K562 (cell line): ENCODE measurements around the gene CKAP5. TPM values are rescaled to one million over a fixed set of nuclear protein-coding genes. Genes with fewer than 3 reads are reported as not detected.

ENCODE experiments used
- ATF6 ChIP-seq: sonication (generic); formaldehyde crosslinking; IDR thresholded peaks from 2 replicates; pipeline ENCODE4 v1.4.0; 2020; ENCODE audit warnings: mild to moderate bottlenecking, missing genetic modification reagents
- CBX3 ChIP-seq, 2 experiments: IDR thresholded peaks; 1 replicate in 1 of 2; 2 replicates in 1 of 2; pipeline ENCODE4 v1.6.1; 2012; ENCODE audit warnings: inconsistent platforms in 2 of 2, low read length in 2 of 2, borderline replicate concordance in 1 of 2, control low read depth in 1 of 2
- ERF ChIP-seq: fragments of 450-650 bp; formaldehyde crosslinking; IDR thresholded peaks from 2 replicates; pipeline ENCODE4 v1.4.0; 2020; ENCODE audit warnings: mild to moderate bottlenecking, mixed read lengths
- FOXP1 ChIP-seq: sonication (generic); formaldehyde crosslinking; IDR thresholded peaks from 2 replicates; pipeline ENCODE4 v1.8.0; 2022; ENCODE audit warnings: mild to moderate bottlenecking, missing genetic modification reagents
- FOXP4 ChIP-seq: sonication (generic); formaldehyde crosslinking; IDR thresholded peaks from 2 replicates; pipeline ENCODE4 v1.8.0; 2022; ENCODE audit warnings: mild to moderate bottlenecking, missing genetic modification reagents, borderline replicate concordance
- HES1 ChIP-seq: fragments of 450-650 bp; IDR thresholded peaks from 2 replicates; pipeline ENCODE4 v1.6.1; 2016; ENCODE audit warnings: low read depth, mild to moderate bottlenecking, moderate library complexity
- JUNB ChIP-seq: fragments of 450-650 bp; formaldehyde crosslinking; conservative IDR thresholded peaks from 2 replicates; pipeline ENCODE4 v1.4.0; 2020; ENCODE audit warnings: mild to moderate bottlenecking
- NCOA1 ChIP-seq: fragments of 450-650 bp; IDR thresholded peaks from 2 replicates; pipeline ENCODE4 v1.6.1; 2016; ENCODE audit warnings: low read depth
- TSC22D4 ChIP-seq: fragments of 450-650 bp; IDR thresholded peaks from 2 replicates; pipeline ENCODE4 v1.6.1; 2016; ENCODE audit warnings: missing genetic modification characterization, missing biosample characterization, control low read depth
- ZBTB49 ChIP-seq: sonication (generic); formaldehyde crosslinking; IDR thresholded peaks from 2 replicates; pipeline ENCODE4 v1.8.0; 2022; ENCODE audit warnings: missing genetic modification reagents, mild to moderate bottlenecking, borderline replicate concordance
- ZNF324 ChIP-seq: fragments of 250-450 bp; sonication (Bioruptor Pico); IDR thresholded peaks from 2 replicates; pipeline ENCODE4 v1.4.0; 2020; ENCODE audit warnings: mild to moderate bottlenecking
- ZNF76 ChIP-seq: fragments of 250-450 bp; sonication (Bioruptor Pico); IDR thresholded peaks from 2 replicates; pipeline ENCODE4 v1.4.0; 2020; ENCODE audit warnings: mild to moderate bottlenecking, moderate library complexity, borderline replicate concordance
- polyA plus RNA-seq, 8 experiments: library from polyadenylated mRNA; depleted of rRNA in 4 of 8; stranded (reverse) in 5 of 8; unstranded in 3 of 8; fragments of >200 nt; fragmentation: Nextera tagmentation in 2 of 8; fragmentation: Illumina TruSeq in 1 of 8; extraction: Ambion mirVana in 2 of 8; extraction: Trizol in 1 of 8; gene quantifications; 2 replicates each; pipeline versions ENCODE4 v1.2.1 to v1.2.3, GENCODE V29; 2011 to 2014; ENCODE audit warnings: inconsistent platforms in 1 of 8, missing spikeins in 1 of 8
- total RNA-seq, 7 experiments: library from RNA; depleted of rRNA in 6 of 7; stranded (reverse); fragments of >200 nt in 6 of 7; fragmentation: Illumina TruSeq in 2 of 7; extraction: Trizol in 2 of 7; gene quantifications; 2 replicates each; pipeline versions ENCODE4 v1.2.1 to v1.2.3, GENCODE V29; 2011 to 2021; ENCODE audit warnings: low replicate concordance in 1 of 7
- TF ChIP-seq, protein P1 (sequence below): fragments of 250-450 bp; sonication (Bioruptor Pico); IDR thresholded peaks from 2 replicates; pipeline ENCODE4 v1.8.0; 2021; ENCODE audit warnings: moderate library complexity, mild to moderate bottlenecking, inconsistent platforms
- TF ChIP-seq, protein P2 (sequence below): fragments of 450-650 bp; formaldehyde crosslinking; IDR thresholded peaks from 2 replicates; pipeline ENCODE4 v1.4.0; 2020; ENCODE audit warnings: mild to moderate bottlenecking, mixed read lengths
- TF ChIP-seq, protein P3 (sequence below): fragments of 450-650 bp; formaldehyde crosslinking; IDR thresholded peaks from 2 replicates; pipeline ENCODE4 v1.4.0; 2020; ENCODE audit warnings: mild to moderate bottlenecking, moderate library complexity

CKAP5 gene
- total and polyA plus RNA-seq, 9 of the 15 experiments (the other 6 are each of a cell fraction or from before 2014, with no cell fraction given), result 60.1 to 239 (median 139) TPM

- TF ChIP-seq, protein P1, sequence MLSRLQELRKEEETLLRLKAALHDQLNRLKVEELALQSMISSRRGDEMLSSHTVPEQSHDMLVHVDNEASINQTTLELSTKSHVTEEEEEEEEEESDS (CRISPR knock-in tag), result no peak
- peak in 1 of 2 experiments; percentile 88; a peak in 2 of 3 replicates for TF ChIP-seq CBX3 (IDR thresholded peaks at IDR 0.05; ENCODE audit: borderline replicate concordance in 1 of 2, low read length in 2 of 2)
- no peak for TF ChIP-seq TSC22D4 (tag)
- TF ChIP-seq ZNF76 (CRISPR knock-in tag), result peak; percentile 35; the same call in 1 of the 2 replicates
- TF ChIP-seq, protein P2, sequence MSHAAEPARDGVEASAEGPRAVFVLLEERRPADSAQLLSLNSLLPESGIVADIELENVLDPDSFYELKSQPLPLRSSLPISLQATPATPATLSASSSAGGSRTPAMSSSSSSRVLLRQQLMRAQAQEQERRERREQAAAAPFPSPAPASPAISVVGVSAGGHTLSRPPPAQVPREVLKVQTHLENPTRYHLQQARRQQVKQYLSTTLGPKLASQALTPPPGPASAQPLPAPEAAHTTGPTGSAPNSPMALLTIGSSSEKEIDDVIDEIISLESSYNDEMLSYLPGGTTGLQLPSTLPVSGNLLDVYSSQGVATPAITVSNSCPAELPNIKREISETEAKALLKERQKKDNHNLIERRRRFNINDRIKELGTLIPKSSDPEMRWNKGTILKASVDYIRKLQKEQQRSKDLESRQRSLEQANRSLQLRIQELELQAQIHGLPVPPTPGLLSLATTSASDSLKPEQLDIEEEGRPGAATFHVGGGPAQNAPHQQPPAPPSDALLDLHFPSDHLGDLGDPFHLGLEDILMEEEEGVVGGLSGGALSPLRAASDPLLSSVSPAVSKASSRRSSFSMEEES (CRISPR knock-in tag), result no peak
- peak; percentile 63; the same call in 1 of the 2 replicates for TF ChIP-seq FOXP1 (CRISPR knock-in tag)
- TF ChIP-seq FOXP4 (CRISPR knock-in tag), result 0 out of 2 replicates have a peak, but pooled peaks have one; percentile 31
- TF ChIP-seq NCOA1, result peak; percentile 100
- 0 out of 2 replicates have a peak, but pooled peaks have one; percentile 53 for TF ChIP-seq ATF6 (CRISPR knock-in tag)
- no peak for TF ChIP-seq ZNF324 (CRISPR knock-in tag)
- peak; percentile 40; the same call in 1 of the 2 replicates for TF ChIP-seq HES1
- 0 out of 2 replicates have a peak, but pooled peaks have one; percentile 63 for TF ChIP-seq ERF
- no peak for TF ChIP-seq ZBTB49
- no peak for TF ChIP-seq JUNB (CRISPR knock-in tag)
- TF ChIP-seq, protein P3, sequence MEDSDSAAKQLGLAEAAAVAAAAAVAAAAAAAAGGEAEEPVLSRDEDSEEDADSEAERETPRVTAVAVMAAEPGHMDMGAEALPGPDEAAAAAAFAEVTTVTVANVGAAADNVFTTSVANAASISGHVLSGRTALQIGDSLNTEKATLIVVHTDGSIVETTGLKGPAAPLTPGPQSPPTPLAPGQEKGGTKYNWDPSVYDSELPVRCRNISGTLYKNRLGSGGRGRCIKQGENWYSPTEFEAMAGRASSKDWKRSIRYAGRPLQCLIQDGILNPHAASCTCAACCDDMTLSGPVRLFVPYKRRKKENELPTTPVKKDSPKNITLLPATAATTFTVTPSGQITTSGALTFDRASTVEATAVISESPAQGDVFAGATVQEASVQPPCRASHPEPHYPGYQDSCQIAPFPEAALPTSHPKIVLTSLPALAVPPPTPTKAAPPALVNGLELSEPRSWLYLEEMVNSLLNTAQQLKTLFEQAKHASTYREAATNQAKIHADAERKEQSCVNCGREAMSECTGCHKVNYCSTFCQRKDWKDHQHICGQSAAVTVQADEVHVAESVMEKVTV (CRISPR knock-in tag), result 0 out of 2 replicates have a peak, but pooled peaks have one; percentile 20
Measured at GRCh38 chr11:46700241-46701077, 145.6 kb downstream of the CKAP5 start, which contains the start of the genes ARHGAP1 and ZNF408 (continued).
